Muscle layer of colon (tissue), 2 donors: ENCODE results near the gene LSM10.

Source experiments
- H3K27ac ChIP-seq: one replicate; pipeline ENCODE4 v1.7.0; 2013; ENCODE audit warnings: low read depth, mild to moderate bottlenecking, low read length, moderate library complexity
- H3K27me3 ChIP-seq, 2 donors: one replicate each; pipeline ENCODE4 v1.7.0; 2013; ENCODE audit warnings: low read length in 2 of 2, mild to moderate bottlenecking in 2 of 2; ENCODE audit not compliant: insufficient read depth in 2 of 2, control insufficient read depth in 1 of 2
- H3K36me3 ChIP-seq: one replicate; pipeline ENCODE4 v1.7.0; 2013; ENCODE audit warnings: mild to moderate bottlenecking, low read length; ENCODE audit not compliant: insufficient read depth
- H3K4me1 ChIP-seq: one replicate; pipeline ENCODE4 v1.7.0; 2013; ENCODE audit warnings: mild to moderate bottlenecking, low read length; ENCODE audit not compliant: insufficient read depth
- H3K4me3 ChIP-seq, 2 donors: one replicate each; pipeline ENCODE4 v1.7.0; 2013; ENCODE audit warnings: low read length in 2 of 2, low read depth in 1 of 2, mild to moderate bottlenecking in 1 of 2, moderate library complexity in 1 of 2
- H3K9ac ChIP-seq: one replicate; pipeline ENCODE4 v1.7.0; 2013; ENCODE audit warnings: low read length
- H3K9me3 ChIP-seq: one replicate; pipeline ENCODE4 v1.7.0; 2013; ENCODE audit warnings: mild to moderate bottlenecking, low read length
- donor health status: abdominal sarcoma.
- donor health status: Adenocarcinoma of cecum.

Gene LSM10

GRCh38 chr1:36397378-36398230, at the start of gene LSM10:
TSS of gene LSM10 (minus strand) at chr1:36397908. CDS start at chr1:36394129, 3,779 bp downstream.
- Histone ChIP-seq H3K9me3 (no peaks in the 10 kb centered on the region), H3K4me1 (peaks cover 17% of the 10 kb centered on the region), H3K9ac (peak within 1 kb of the TSS; percentile 92), H3K4me3 (peak within 1 kb of the TSS; percentile 72 to 86), H3K27ac (peak within 1 kb of the TSS; percentile 96), H3K36me3 (peaks cover 15% of the 10 kb centered on the region), H3K27me3 (no peaks in the 10 kb centered on the region)

GRCh38 chr1:36447450-36447849, 49.7 kb upstream of the LSM10 start:
- H3K36me3 ChIP-seq: no peaks in the 10 kb centered on the region
- H3K9me3 ChIP-seq: no peaks in the 10 kb centered on the region
- H3K27me3 ChIP-seq: no peaks in the 10 kb centered on the region
- no peak overlapping the region for H3K9ac ChIP-seq
- peaks cover 7% of the 10 kb centered on the region for H3K4me1 ChIP-seq
- H3K27ac ChIP-seq: no peak overlapping the region
- no peak overlapping the region for H3K4me3 ChIP-seq

GRCh38 chr1:36446746-36447145, 49.0 kb upstream of the LSM10 start:
- Histone ChIP-seq H3K27ac (no peak overlapping the region), H3K9me3 (no peaks in the 10 kb centered on the region), H3K4me3 (no peak overlapping the region), H3K4me1 (peaks cover 7% of the 10 kb centered on the region), H3K9ac (no peak overlapping the region), H3K36me3 (no peaks in the 10 kb centered on the region), H3K27me3 (no peaks in the 10 kb centered on the region)

GRCh38 chr1:36446271-36446670, 48.6 kb upstream of the LSM10 start:
- H3K4me1 ChIP-seq: peaks cover 7% of the 10 kb centered on the region
- H3K27me3 ChIP-seq: no peaks in the 10 kb centered on the region
- no peaks in the 10 kb centered on the region for H3K9me3 ChIP-seq
- H3K4me3 ChIP-seq: no peak overlapping the region
- no peak overlapping the region for H3K9ac ChIP-seq
- H3K27ac ChIP-seq: no peak overlapping the region
- H3K36me3 ChIP-seq: no peaks in the 10 kb centered on the region

GRCh38 chr1:36443297-36443696, 45.6 kb upstream of the LSM10 start:
- Histone ChIP-seq H3K36me3 (peaks cover 7% of the 10 kb centered on the region), H3K4me3 (no peak overlapping the region), H3K4me1 (no peaks in the 10 kb centered on the region), H3K9ac (no peak overlapping the region), H3K27ac (no peak overlapping the region), H3K9me3 (no peaks in the 10 kb centered on the region), H3K27me3 (no peaks in the 10 kb centered on the region)

GRCh38 chr1:36442337-36442736, 44.6 kb upstream of the LSM10 start:
- Histone ChIP-seq H3K9ac (no peak overlapping the region), H3K4me1 (no peaks in the 10 kb centered on the region), H3K27me3 (no peaks in the 10 kb centered on the region), H3K36me3 (peaks cover 11% of the 10 kb centered on the region), H3K9me3 (no peaks in the 10 kb centered on the region), H3K27ac (no peak overlapping the region), H3K4me3 (no peak overlapping the region)

- Histone ChIP-seq H3K4me3 (no peak overlapping the region), H3K27me3 (no peaks in the 10 kb centered on the region), H3K4me1 (no peaks in the 10 kb centered on the region), H3K27ac (no peak overlapping the region), H3K9ac (no peak overlapping the region), H3K9me3 (no peaks in the 10 kb centered on the region), H3K36me3 (peaks cover 11% of the 10 kb centered on the region)
Measured at GRCh38 chr1:36440646-36441045, 42.9 kb upstream of the LSM10 start.

GRCh38 chr1:36440044-36440443, 42.3 kb upstream of the LSM10 start:
- Histone ChIP-seq H3K9ac (no peak overlapping the region), H3K27ac (no peak overlapping the region), H3K9me3 (no peaks in the 10 kb centered on the region), H3K27me3 (no peaks in the 10 kb centered on the region), H3K36me3 (peaks cover 11% of the 10 kb centered on the region), H3K4me3 (no peak overlapping the region), H3K4me1 (no peaks in the 10 kb centered on the region)

GRCh38 chr1:36438715-36439114, 41.0 kb upstream of the LSM10 start:
- Histone ChIP-seq H3K27ac (no peak overlapping the region), H3K9ac (no peak overlapping the region), H3K4me1 (no peaks in the 10 kb centered on the region), H3K36me3 (peaks cover 11% of the 10 kb centered on the region), H3K27me3 (no peaks in the 10 kb centered on the region), H3K4me3 (no peak overlapping the region), H3K9me3 (no peaks in the 10 kb centered on the region)

- Histone ChIP-seq H3K9ac (no peak overlapping the region), H3K4me3 (no peak overlapping the region), H3K36me3 (peaks cover 27% of the 10 kb centered on the region), H3K4me1 (no peaks in the 10 kb centered on the region), H3K9me3 (no peaks in the 10 kb centered on the region), H3K27me3 (no peaks in the 10 kb centered on the region), H3K27ac (no peak overlapping the region)
Measured at GRCh38 chr1:36436821-36437220, 39.1 kb upstream of the LSM10 start.

GRCh38 chr1:36433102-36433501, 35.4 kb upstream of the LSM10 start:
- H3K9me3 ChIP-seq: no peaks in the 10 kb centered on the region
- H3K9ac ChIP-seq: no peak overlapping the region
- H3K27me3 ChIP-seq: no peaks in the 10 kb centered on the region
- no peaks in the 10 kb centered on the region for H3K4me1 ChIP-seq
- H3K36me3 ChIP-seq: peaks cover 32% of the 10 kb centered on the region
- no peak overlapping the region for H3K4me3 ChIP-seq
- H3K27ac ChIP-seq: no peak overlapping the region

- no peaks in the 10 kb centered on the region for H3K27me3 ChIP-seq
- no peak overlapping the region for H3K27ac ChIP-seq
- no peak overlapping the region for H3K4me3 ChIP-seq
- no peaks in the 10 kb centered on the region for H3K4me1 ChIP-seq
- no peaks in the 10 kb centered on the region for H3K9me3 ChIP-seq
- no peak overlapping the region for H3K9ac ChIP-seq
- peaks cover 30% of the 10 kb centered on the region for H3K36me3 ChIP-seq
Measured at GRCh38 chr1:36432616-36433015, 34.9 kb upstream of the LSM10 start.
